Panc1 (cell line): ENCODE data around the gene WDR11. TPM values are rescaled to one million over a fixed set of nuclear protein-coding genes. Genes with fewer than 3 reads are reported as not detected.
A peak's percentile ranks its signal among the peaks of the same experiment; 100 is the strongest.
"Not testable (repeated sequence)": the region's sequence is repeated elsewhere in the genome, so short reads cannot be mapped to it uniquely, and the experiment has no call there.

Experiments used
- ATAC-seq: fragments of 200-7000 bp; cut with Tn5 transposase; 2 replicates; pipeline ENCODE4 v1.9.1; 2020; ENCODE audit warnings: mild to moderate bottlenecking, moderate library complexity
- BruUV-seq: library from RNA; stranded (reverse); fragments of 400-500 nt; replicated peaks from 2 replicates; lab custom pipeline; 2021; lab: Mats Ljungman, UMichigan
- CTCF ChIA-PET: fragments of 300-600 bp; sonication (Branson Sonifier 250); formaldehyde crosslinking; loops from one replicate; lab custom pipeline; 2022; ENCODE audit warnings: antibody characterized with exemption; lab: Charles Lee
- POLR2A ChIA-PET: fragments of 300-600 bp; sonication (Branson Sonifier 250); formaldehyde crosslinking; loops from one replicate; lab custom pipeline; 2022; ENCODE audit warnings: antibody characterized with exemption; lab: Charles Lee
- DNase-seq: peaks from one replicate; pipeline ENCODE4 v3.0.0-alpha.2; 2010; ENCODE audit warnings: low read depth, low spot score
- H3K27ac ChIP-seq: 2 replicates; pipeline ENCODE4 v1.5.1; 2011; ENCODE audit warnings: mild to moderate bottlenecking, low read length, inconsistent platforms
- H3K27me3 ChIP-seq: fragments of 200-500 bp; sonication (Bioruptor generic); 2 replicates; pipeline ENCODE4 v1.6.0; 2014; ENCODE audit warnings: low read length, inconsistent platforms; ENCODE audit not compliant: control insufficient read depth, insufficient read depth
- H3K36me3 ChIP-seq: fragments of 200-500 bp; sonication (Bioruptor generic); 2 replicates; pipeline ENCODE4 v1.5.1; 2014; ENCODE audit warnings: inconsistent platforms, mild to moderate bottlenecking, low read length, moderate library complexity; ENCODE audit not compliant: control insufficient read depth, insufficient read depth
- H3K4me1 ChIP-seq: 2 replicates; pipeline ENCODE4 v1.5.1; 2011; ENCODE audit warnings: inconsistent platforms, mild to moderate bottlenecking, low read length, moderate library complexity; ENCODE audit not compliant: control insufficient read depth, insufficient read depth
- H3K4me3 ChIP-seq, 2 experiments: 2 replicates each; pipeline ENCODE4 v1.5.1; 2011 to 2012; ENCODE audit warnings: low read depth in 2 of 2, low read length in 2 of 2, mild to moderate bottlenecking in 2 of 2, inconsistent platforms in 1 of 2, moderate library complexity in 1 of 2
- H3K9me3 ChIP-seq: fragments of 200-500 bp; sonication (Bioruptor generic); 2 replicates; pipeline ENCODE4 v1.5.1; 2014; ENCODE audit warnings: low read depth, mild to moderate bottlenecking, inconsistent platforms, low read length, moderate library complexity; ENCODE audit not compliant: control insufficient read depth, insufficient read depth
- POLR2AphosphoS5 ChIP-seq: IDR thresholded peaks from 2 replicates; pipeline ENCODE4 v1.6.1; 2012; ENCODE audit warnings: mild to moderate bottlenecking, low read depth, low read length, moderate library complexity
- SIN3A ChIP-seq: IDR thresholded peaks from 2 replicates; pipeline ENCODE4 v1.6.1; 2012; ENCODE audit warnings: low read depth, mild to moderate bottlenecking, low read length, moderate library complexity, borderline replicate concordance; ENCODE audit not compliant: insufficient read depth
- TCF7L2 ChIP-seq: IDR thresholded peaks from 2 replicates; pipeline ENCODE4 v1.6.1; 2011; ENCODE audit warnings: mild to moderate bottlenecking, low read depth, low read length, inconsistent platforms
- in situ Hi-C: cut with HindIII; loops from 2 replicates; pipeline ENCODE4 v1.10.0; 2016; ENCODE audit warnings: low sequenced_read_pairs, low pct_unique_long_range_greater_than_20kb
- intact Hi-C: fragments of 100-400 bp; cut with micrococcal nuclease; formaldehyde crosslinking; loops from one replicate; pipeline ENCODE4 v1.10.0; 2022; ENCODE audit not compliant: unreplicated experiment
- total RNA-seq: library from RNA; stranded (reverse); gene quantifications from one replicate; pipeline ENCODE4 v1.2.1, GENCODE V29; 2021; ENCODE audit not compliant: unreplicated experiment
- TF ChIP-seq, protein P1 (sequence below), 2 experiments: IDR thresholded peaks; 2 replicates each; pipeline ENCODE4 v1.6.1; 2011 to 2012; ENCODE audit warnings: low read depth in 2 of 2, control low read depth in 1 of 2, low read length in 1 of 2, mild to moderate bottlenecking in 1 of 2, moderate library complexity in 1 of 2; ENCODE audit not compliant: insufficient read depth in 1 of 2
- TF ChIP-seq, protein P2 (sequence below): fragments of 450-650 bp; IDR thresholded peaks from 2 replicates; pipeline ENCODE4 v1.5.1; 2017; ENCODE audit warnings: mild to moderate bottlenecking

WDR11 gene
- total RNA-seq, 1 experiment from 2014 or later: 59.3 TPM

DNA sequence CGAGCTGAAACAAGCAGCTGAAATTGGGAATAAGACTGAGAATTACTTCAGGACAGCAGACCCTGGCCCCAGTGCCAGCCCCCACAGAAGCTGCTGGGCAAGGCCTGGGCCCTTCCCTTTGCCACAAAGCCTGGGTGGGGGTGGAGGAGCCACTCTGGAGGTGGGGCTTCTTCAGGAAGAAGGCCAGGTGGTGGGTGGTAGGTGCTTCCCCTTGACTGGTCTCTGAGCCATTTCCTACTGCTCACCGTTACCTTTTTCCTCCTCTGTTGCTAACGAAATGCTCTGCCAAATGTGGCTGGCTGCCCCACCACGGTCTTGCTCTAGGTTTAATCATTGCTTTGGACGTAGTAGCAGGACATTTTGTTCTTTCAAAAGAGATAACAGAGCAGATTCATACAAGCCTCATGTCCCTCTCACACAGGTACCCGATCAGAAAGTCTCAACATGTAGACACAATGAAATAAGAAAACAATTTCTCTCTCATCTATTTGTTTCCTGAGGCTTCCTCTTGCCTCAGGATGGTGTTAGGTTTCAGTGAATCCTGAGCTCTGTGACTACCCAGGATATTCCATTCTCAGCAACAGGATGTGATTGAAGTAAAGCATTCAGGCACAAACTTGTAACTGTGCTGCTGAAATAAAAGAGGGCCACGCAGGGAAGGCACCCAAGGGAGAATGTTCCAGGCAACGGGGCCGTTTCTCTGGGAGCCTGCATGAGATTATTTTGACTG, 66.5 kb downstream of the WDR11 start:
- ChIA-PET CTCF (no interaction called here), POLR2A (no interaction called here)
- Histone ChIP-seq H3K27me3 (no peaks in the 10 kb centered on the region), H3K9me3 (no peaks in the 10 kb centered on the region), H3K4me3 (no peak overlapping the region), H3K36me3 (no peaks in the 10 kb centered on the region), H3K27ac (no peak overlapping the region), H3K4me1 (no peaks in the 10 kb centered on the region)
- in situ Hi-C loops (no loop called here), intact Hi-C loops (no loop called here)
- ATAC-seq (no peak), DNase-seq (no peak)
- BruUV-seq: no TSS peak
- TF ChIP-seq SIN3A (no peak), POLR2AphosphoS5 (no peak), TCF7L2 (no peak)
- TF ChIP-seq, protein P1, sequence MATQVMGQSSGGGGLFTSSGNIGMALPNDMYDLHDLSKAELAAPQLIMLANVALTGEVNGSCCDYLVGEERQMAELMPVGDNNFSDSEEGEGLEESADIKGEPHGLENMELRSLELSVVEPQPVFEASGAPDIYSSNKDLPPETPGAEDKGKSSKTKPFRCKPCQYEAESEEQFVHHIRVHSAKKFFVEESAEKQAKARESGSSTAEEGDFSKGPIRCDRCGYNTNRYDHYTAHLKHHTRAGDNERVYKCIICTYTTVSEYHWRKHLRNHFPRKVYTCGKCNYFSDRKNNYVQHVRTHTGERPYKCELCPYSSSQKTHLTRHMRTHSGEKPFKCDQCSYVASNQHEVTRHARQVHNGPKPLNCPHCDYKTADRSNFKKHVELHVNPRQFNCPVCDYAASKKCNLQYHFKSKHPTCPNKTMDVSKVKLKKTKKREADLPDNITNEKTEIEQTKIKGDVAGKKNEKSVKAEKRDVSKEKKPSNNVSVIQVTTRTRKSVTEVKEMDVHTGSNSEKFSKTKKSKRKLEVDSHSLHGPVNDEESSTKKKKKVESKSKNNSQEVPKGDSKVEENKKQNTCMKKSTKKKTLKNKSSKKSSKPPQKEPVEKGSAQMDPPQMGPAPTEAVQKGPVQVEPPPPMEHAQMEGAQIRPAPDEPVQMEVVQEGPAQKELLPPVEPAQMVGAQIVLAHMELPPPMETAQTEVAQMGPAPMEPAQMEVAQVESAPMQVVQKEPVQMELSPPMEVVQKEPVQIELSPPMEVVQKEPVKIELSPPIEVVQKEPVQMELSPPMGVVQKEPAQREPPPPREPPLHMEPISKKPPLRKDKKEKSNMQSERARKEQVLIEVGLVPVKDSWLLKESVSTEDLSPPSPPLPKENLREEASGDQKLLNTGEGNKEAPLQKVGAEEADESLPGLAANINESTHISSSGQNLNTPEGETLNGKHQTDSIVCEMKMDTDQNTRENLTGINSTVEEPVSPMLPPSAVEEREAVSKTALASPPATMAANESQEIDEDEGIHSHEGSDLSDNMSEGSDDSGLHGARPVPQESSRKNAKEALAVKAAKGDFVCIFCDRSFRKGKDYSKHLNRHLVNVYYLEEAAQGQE (IDR thresholded peaks at IDR 0.05; ENCODE audit: insufficient read depth in 1 of 2, low read depth in 2 of 2, low read length in 1 of 2): no peak
- TF ChIP-seq, protein P2, sequence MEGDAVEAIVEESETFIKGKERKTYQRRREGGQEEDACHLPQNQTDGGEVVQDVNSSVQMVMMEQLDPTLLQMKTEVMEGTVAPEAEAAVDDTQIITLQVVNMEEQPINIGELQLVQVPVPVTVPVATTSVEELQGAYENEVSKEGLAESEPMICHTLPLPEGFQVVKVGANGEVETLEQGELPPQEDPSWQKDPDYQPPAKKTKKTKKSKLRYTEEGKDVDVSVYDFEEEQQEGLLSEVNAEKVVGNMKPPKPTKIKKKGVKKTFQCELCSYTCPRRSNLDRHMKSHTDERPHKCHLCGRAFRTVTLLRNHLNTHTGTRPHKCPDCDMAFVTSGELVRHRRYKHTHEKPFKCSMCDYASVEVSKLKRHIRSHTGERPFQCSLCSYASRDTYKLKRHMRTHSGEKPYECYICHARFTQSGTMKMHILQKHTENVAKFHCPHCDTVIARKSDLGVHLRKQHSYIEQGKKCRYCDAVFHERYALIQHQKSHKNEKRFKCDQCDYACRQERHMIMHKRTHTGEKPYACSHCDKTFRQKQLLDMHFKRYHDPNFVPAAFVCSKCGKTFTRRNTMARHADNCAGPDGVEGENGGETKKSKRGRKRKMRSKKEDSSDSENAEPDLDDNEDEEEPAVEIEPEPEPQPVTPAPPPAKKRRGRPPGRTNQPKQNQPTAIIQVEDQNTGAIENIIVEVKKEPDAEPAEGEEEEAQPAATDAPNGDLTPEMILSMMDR: no peak

DNA sequence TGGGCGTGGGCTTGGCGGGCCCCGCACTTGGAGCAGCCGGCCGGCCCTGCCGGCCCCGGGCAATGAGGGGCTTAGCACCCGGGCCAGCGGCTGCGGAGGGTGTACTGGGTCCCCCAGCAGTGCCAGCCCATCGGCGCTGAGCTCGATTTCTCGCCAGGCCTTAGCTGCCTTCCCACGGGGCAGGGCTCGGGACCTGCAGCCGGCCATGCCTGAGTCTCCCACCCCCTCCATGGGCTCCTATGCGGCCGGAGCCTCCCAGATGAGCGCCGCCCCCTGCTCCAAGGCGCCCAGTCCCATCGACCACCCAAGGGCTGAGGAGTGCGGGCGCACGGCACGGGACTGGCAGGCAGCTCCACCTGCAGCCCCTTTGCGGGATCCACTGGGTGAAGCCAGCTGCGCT, 72.7 kb downstream of the WDR11 start:
- H3K9me3 ChIP-seq, in situ Hi-C loops, ATAC-seq, H3K27ac ChIP-seq, H3K4me3 ChIP-seq, H3K27me3 ChIP-seq, H3K36me3 ChIP-seq, POLR2A ChIA-PET, BruUV-seq, intact Hi-C loops, DNase-seq, CTCF ChIA-PET, H3K4me1 ChIP-seq: not testable (repeated sequence)

DNA sequence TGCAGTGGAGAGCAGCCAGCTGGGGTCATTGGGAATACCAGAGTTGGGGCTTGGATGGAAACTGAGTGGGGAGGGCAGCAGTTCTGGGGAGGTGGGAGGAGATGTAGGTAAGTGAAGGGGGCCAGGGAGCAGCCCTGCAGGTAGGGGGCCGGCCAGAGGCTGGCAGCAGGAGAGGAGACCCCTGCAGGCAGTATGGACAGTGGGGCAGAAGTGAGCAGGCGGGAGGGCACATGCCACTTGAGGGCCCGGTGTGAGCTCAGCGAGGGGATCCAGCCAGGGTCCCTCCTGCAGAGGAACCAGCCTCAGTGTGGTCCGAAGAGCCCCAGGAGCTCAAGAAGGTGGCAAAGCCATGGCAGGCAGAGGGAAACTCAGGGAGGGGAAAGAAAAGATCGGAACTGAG, 75.4 kb downstream of the WDR11 start:
- CTCF ChIA-PET: no interaction called here
- POLR2A ChIA-PET: interaction anchor here (0.6 kb wide), 1 partner anchor 40 kb away, joined by 3 read pairs; no protein-coding TSS in a partner anchor
- Histone ChIP-seq H3K36me3 (no peaks in the 10 kb centered on the region), H3K27ac (no peak overlapping the region), H3K4me1 (no peaks in the 10 kb centered on the region), H3K4me3 (no peak overlapping the region), H3K27me3 (no peaks in the 10 kb centered on the region), H3K9me3 (no peaks in the 10 kb centered on the region)
- ATAC-seq (peak; percentile 27; the same call in 1 of the 2 replicates), DNase-seq (no peak)
- intact Hi-C loops (no loop called here), in situ Hi-C loops (no loop called here)
- TF ChIP-seq, protein P2: no peak
- no peak for TF ChIP-seq SIN3A
- TF ChIP-seq TCF7L2: no peak
- TF ChIP-seq, protein P1 (IDR thresholded peaks at IDR 0.05; ENCODE audit: insufficient read depth in 1 of 2, low read depth in 2 of 2, low read length in 1 of 2): no peak
- no peak for TF ChIP-seq POLR2AphosphoS5
- BruUV-seq: no TSS peak
